Measurements from ENCODE around the gene PCDHGC4.

DNA sequence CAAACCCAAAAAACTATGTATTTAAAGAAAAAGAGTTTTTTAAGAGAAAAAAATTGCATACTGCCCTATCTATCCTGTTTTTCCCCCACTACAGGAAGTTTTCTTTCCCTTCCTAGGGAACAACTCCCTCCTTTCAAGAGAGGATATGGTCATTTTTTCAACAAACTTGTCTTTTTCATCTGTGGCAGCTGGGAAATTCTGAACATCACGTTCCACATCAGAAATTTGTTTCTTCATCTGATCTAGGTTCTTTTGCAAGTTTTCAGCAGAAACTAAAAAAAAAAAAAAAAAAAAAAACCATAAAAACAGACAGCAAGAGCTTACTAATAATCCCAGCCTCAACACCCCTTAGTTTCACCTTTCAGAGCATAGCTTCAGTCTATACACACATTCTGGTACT lies 42.6 kb downstream of the PCDHGC4 start:
- TF ChIP-seq JUN (IDR thresholded peaks at IDR 0.05; ENCODE audit: borderline replicate concordance, insufficient read depth, insufficient read length, low read depth) (no peak), POLR2AphosphoS5 (IDR thresholded peaks at IDR 0.05; ENCODE audit: insufficient read depth, low read depth, low read length) (no peak), POLR2A (IDR thresholded peaks at IDR 0.05; ENCODE audit: low read depth, low read length) (no peak), MAX (IDR thresholded peaks at IDR 0.05; ENCODE audit: insufficient read depth, insufficient read length) (no peak), CTCF (IDR thresholded peaks at IDR 0.05; ENCODE audit: extremely low read depth in 1 of 2, insufficient read depth in 1 of 2, low read depth in 1 of 2, low read length in 2 of 2) (no peak), EZH2 (IDR thresholded peaks at IDR 0.05; ENCODE audit: borderline replicate concordance, low read depth, low read length, severe bottlenecking) (no peak), MYC (IDR thresholded peaks at IDR 0.05; ENCODE audit: low read depth, low read length) (no peak), GATA2 (IDR thresholded peaks at IDR 0.05; ENCODE audit: insufficient read depth, insufficient read length, low read depth, low read length) (no peak)
